ENCODE results near the gene LCP1.

Gene LCP1

GRCh38 chr13:46136688-46137087, 45.3 kb downstream of the LCP1 start:
- no peaks in the 10 kb centered on the region for H3K27me3 ChIP-seq (replicated peaks in 2 of 5; ENCODE audit: control insufficient read depth in 4 of 5, insufficient read depth in 5 of 5, low read length in 4 of 5)
- no peak overlapping the region for H3K27ac ChIP-seq (ENCODE audit: insufficient read depth in 1 of 2, low read depth in 1 of 2, low read length in 2 of 2, poor library complexity in 1 of 2, severe bottlenecking in 2 of 2)
- no peaks in the 10 kb centered on the region for H3K4me1 ChIP-seq (ENCODE audit: control extremely low read depth in 1 of 4, control insufficient read depth in 4 of 4, insufficient read depth in 4 of 4, low read length in 3 of 4)
- 100% methylated on average over 1 of the region's 4 CpGs for WGBS (ENCODE audit: insufficient coverage)
- H3K36me3 ChIP-seq (ENCODE audit: control insufficient read depth in 4 of 4, insufficient read depth in 4 of 4, low read length in 3 of 4) = peaks cover 33 to 95% (median 67%) of the 10 kb centered on the region in 4 experiments
- CTCF ChIA-PET = interaction anchor here (1.1 to 3.6 kb wide), 2 partner anchors 10 to 13 kb away, joined by 3 to 19 read pairs; no protein-coding TSS in a partner anchor
- POLR2A ChIA-PET = no interaction called here
- no peak overlapping the region for H3K4me3 ChIP-seq (ENCODE audit: control insufficient read depth in 1 of 7, extremely low read depth in 1 of 7, insufficient read depth in 4 of 7, low read depth in 2 of 7, low read length in 6 of 7)
- no peak for DNase-seq
- no peaks in the 10 kb centered on the region for H3K9me3 ChIP-seq (ENCODE audit: control extremely low read depth in 1 of 5, control insufficient read depth in 4 of 5, insufficient read depth in 2 of 5, low read depth in 1 of 5, low read length in 4 of 5)

GRCh38 chr13:46134961-46135522, 46.9 kb downstream of the LCP1 start:
- H3K27me3 ChIP-seq (replicated peaks in 2 of 5; ENCODE audit: control insufficient read depth in 4 of 5, insufficient read depth in 5 of 5, low read length in 4 of 5) = no peaks in the 10 kb centered on the region
- H3K27ac ChIP-seq (ENCODE audit: insufficient read depth in 1 of 2, low read depth in 1 of 2, low read length in 2 of 2, poor library complexity in 1 of 2, severe bottlenecking in 2 of 2) = peak overlapping the region in 1 of 2 experiments; percentile 8
- peaks cover 38 to 96% (median 70%) of the 10 kb centered on the region in 4 experiments for H3K36me3 ChIP-seq (ENCODE audit: control insufficient read depth in 4 of 4, insufficient read depth in 4 of 4, low read length in 3 of 4)
- ChIA-PET POLR2A (no interaction called here), CTCF (interaction anchor here (0.7 to 3.6 kb wide), 3 partner anchors 9 to 63 kb away, joined by 3 to 19 read pairs (median 5); no protein-coding TSS in a partner anchor)
- H3K9me3 ChIP-seq (ENCODE audit: control extremely low read depth in 1 of 5, control insufficient read depth in 4 of 5, insufficient read depth in 2 of 5, low read depth in 1 of 5, low read length in 4 of 5) = no peaks in the 10 kb centered on the region
- DNase-seq = no peak
- 94% methylated on average over 2 of the region's 4 CpGs for WGBS (ENCODE audit: insufficient coverage)
- no peak overlapping the region for H3K4me3 ChIP-seq (ENCODE audit: control insufficient read depth in 1 of 7, extremely low read depth in 1 of 7, insufficient read depth in 4 of 7, low read depth in 2 of 7, low read length in 6 of 7)
- H3K4me1 ChIP-seq (ENCODE audit: control extremely low read depth in 1 of 4, control insufficient read depth in 4 of 4, insufficient read depth in 4 of 4, low read length in 3 of 4) = no peaks in the 10 kb centered on the region

- Histone ChIP-seq H3K27ac (ENCODE audit: insufficient read depth in 1 of 2, low read depth in 1 of 2, low read length in 2 of 2, poor library complexity in 1 of 2, severe bottlenecking in 2 of 2) (peak overlapping the region in 1 of 2 experiments; percentile 8), H3K27me3 (replicated peaks in 2 of 5; ENCODE audit: control insufficient read depth in 4 of 5, insufficient read depth in 5 of 5, low read length in 4 of 5) (no peaks in the 10 kb centered on the region), H3K4me3 (ENCODE audit: control insufficient read depth in 1 of 7, extremely low read depth in 1 of 7, insufficient read depth in 4 of 7, low read depth in 2 of 7, low read length in 6 of 7) (no peak overlapping the region), H3K9me3 (ENCODE audit: control extremely low read depth in 1 of 5, control insufficient read depth in 4 of 5, insufficient read depth in 2 of 5, low read depth in 1 of 5, low read length in 4 of 5) (no peaks in the 10 kb centered on the region), H3K36me3 (ENCODE audit: control insufficient read depth in 4 of 4, insufficient read depth in 4 of 4, low read length in 3 of 4) (peaks cover 41 to 97% (median 73%) of the 10 kb centered on the region in 4 experiments), H3K4me1 (ENCODE audit: control extremely low read depth in 1 of 4, control insufficient read depth in 4 of 4, insufficient read depth in 4 of 4, low read length in 3 of 4) (no peaks in the 10 kb centered on the region)
- ChIA-PET CTCF (interaction anchor here (1.4 to 3.6 kb wide), 3 partner anchors 8 to 24 kb away, joined by 3 to 19 read pairs (median 5); no protein-coding TSS in a partner anchor), POLR2A (no interaction called here)
- DNase-seq = no peak
- no CpG with 5 or more reads among the region's 2 CpGs for WGBS (ENCODE audit: insufficient coverage)
These were observed 47.5 kb downstream of the LCP1 start for GRCh38 chr13:46134494-46134893.

GRCh38 chr13:46132109-46132508, 49.9 kb downstream of the LCP1 start:
- POLR2A ChIA-PET = interaction anchor here (0.8 kb wide), 1 partner anchor 17 kb away, joined by 3 read pairs; no protein-coding TSS in a partner anchor
- WGBS (ENCODE audit: insufficient coverage) = 96% methylated on average over 3 of the region's 3 CpGs
- Histone ChIP-seq H3K4me1 (ENCODE audit: control extremely low read depth in 1 of 4, control insufficient read depth in 4 of 4, insufficient read depth in 4 of 4, low read length in 3 of 4) (peaks cover 2 to 11% (median 6%) of the 10 kb centered on the region in 4 experiments), H3K9me3 (ENCODE audit: control extremely low read depth in 1 of 5, control insufficient read depth in 4 of 5, insufficient read depth in 2 of 5, low read depth in 1 of 5, low read length in 4 of 5) (no peaks in the 10 kb centered on the region), H3K36me3 (ENCODE audit: control insufficient read depth in 4 of 4, insufficient read depth in 4 of 4, low read length in 3 of 4) (peaks cover 29 to 90% (median 68%) of the 10 kb centered on the region in 4 experiments), H3K4me3 (ENCODE audit: control insufficient read depth in 1 of 7, extremely low read depth in 1 of 7, insufficient read depth in 4 of 7, low read depth in 2 of 7, low read length in 6 of 7) (no peak overlapping the region), H3K27ac (ENCODE audit: insufficient read depth in 1 of 2, low read depth in 1 of 2, low read length in 2 of 2, poor library complexity in 1 of 2, severe bottlenecking in 2 of 2) (no peak overlapping the region), H3K27me3 (replicated peaks in 2 of 5; ENCODE audit: control insufficient read depth in 4 of 5, insufficient read depth in 5 of 5, low read length in 4 of 5) (no peaks in the 10 kb centered on the region)
- no peak for DNase-seq
- CTCF ChIA-PET = interaction anchor here (0.7 to 1.3 kb wide), 4 partner anchors 11 to 189 kb away, joined by 3 to 4 read pairs (median 4); no protein-coding TSS in a partner anchor

GRCh38 chr13:46131705-46132104, 50.3 kb downstream of the LCP1 start:
- POLR2A ChIA-PET = interaction anchor here (0.8 kb wide), 1 partner anchor 17 kb away, joined by 3 read pairs; no protein-coding TSS in a partner anchor
- no peak overlapping the region for H3K4me3 ChIP-seq (ENCODE audit: control insufficient read depth in 1 of 7, extremely low read depth in 1 of 7, insufficient read depth in 4 of 7, low read depth in 2 of 7, low read length in 6 of 7)
- H3K27me3 ChIP-seq (replicated peaks in 2 of 5; ENCODE audit: control insufficient read depth in 4 of 5, insufficient read depth in 5 of 5, low read length in 4 of 5) = no peaks in the 10 kb centered on the region
- H3K4me1 ChIP-seq (ENCODE audit: control extremely low read depth in 1 of 4, control insufficient read depth in 4 of 4, insufficient read depth in 4 of 4, low read length in 3 of 4) = peaks cover 5 to 16% (median 10%) of the 10 kb centered on the region in 4 experiments
- H3K9me3 ChIP-seq (ENCODE audit: control extremely low read depth in 1 of 5, control insufficient read depth in 4 of 5, insufficient read depth in 2 of 5, low read depth in 1 of 5, low read length in 4 of 5) = no peaks in the 10 kb centered on the region
- no peak for DNase-seq
- no peak overlapping the region for H3K27ac ChIP-seq (ENCODE audit: insufficient read depth in 1 of 2, low read depth in 1 of 2, low read length in 2 of 2, poor library complexity in 1 of 2, severe bottlenecking in 2 of 2)
- CTCF ChIA-PET = interaction anchor here (0.6 to 1.3 kb wide), 5 partner anchors 12 to 271 kb away, joined by 3 to 4 read pairs (median 4); no protein-coding TSS in a partner anchor
- peaks cover 30 to 89% (median 66%) of the 10 kb centered on the region in 4 experiments for H3K36me3 ChIP-seq (ENCODE audit: control insufficient read depth in 4 of 4, insufficient read depth in 4 of 4, low read length in 3 of 4)

GRCh38 chr13:46129955-46130618, 51.9 kb downstream of the LCP1 start:
- Histone ChIP-seq H3K4me1 (ENCODE audit: control extremely low read depth in 1 of 4, control insufficient read depth in 4 of 4, insufficient read depth in 4 of 4, low read length in 3 of 4) (peaks cover 19 to 31% (median 25%) of the 10 kb centered on the region in 4 experiments), H3K27me3 (replicated peaks in 2 of 5; ENCODE audit: control insufficient read depth in 4 of 5, insufficient read depth in 5 of 5, low read length in 4 of 5) (no peaks in the 10 kb centered on the region), H3K36me3 (ENCODE audit: control insufficient read depth in 4 of 4, insufficient read depth in 4 of 4, low read length in 3 of 4) (peaks cover 24 to 80% (median 56%) of the 10 kb centered on the region in 4 experiments), H3K27ac (ENCODE audit: insufficient read depth in 1 of 2, low read depth in 1 of 2, low read length in 2 of 2, poor library complexity in 1 of 2, severe bottlenecking in 2 of 2) (no peak overlapping the region), H3K9me3 (ENCODE audit: control extremely low read depth in 1 of 5, control insufficient read depth in 4 of 5, insufficient read depth in 2 of 5, low read depth in 1 of 5, low read length in 4 of 5) (no peaks in the 10 kb centered on the region), H3K4me3 (ENCODE audit: control insufficient read depth in 1 of 7, extremely low read depth in 1 of 7, insufficient read depth in 4 of 7, low read depth in 2 of 7, low read length in 6 of 7) (no peak overlapping the region)
- ChIA-PET CTCF (interaction anchor here (2.4 kb wide), 1 partner anchor 10 kb away, joined by 12 read pairs; no protein-coding TSS in a partner anchor), POLR2A (no interaction called here)
- 100% methylated on average over 3 of the region's 3 CpGs for WGBS (ENCODE audit: insufficient coverage)
- no peak for DNase-seq

Measured in common myeloid progenitor, CD34-positive (primary cell).